CD8-positive, alpha-beta memory T cell (primary cell): ENCODE measurements around the gene THSD7A. TPM values are rescaled to one million over a fixed set of nuclear protein-coding genes. Genes with fewer than 3 reads are reported as not detected.

Source experiments
- CTCF ChIA-PET: fragments of 350-600 bp; sonication (Branson Sonifier 250); formaldehyde crosslinking; loops from one replicate; lab custom pipeline; 2021; ENCODE audit warnings: antibody characterized with exemption; lab: Charles Lee
- POLR2A ChIA-PET: fragments of 350-600 bp; sonication (Branson Sonifier 250); formaldehyde crosslinking; loops from one replicate; lab custom pipeline; 2021; ENCODE audit warnings: antibody characterized with exemption; lab: Charles Lee
- DNase-seq, 5 donors: peaks; one replicate each; pipeline versions ENCODE4 v3.0.0 to v3.0.0-alpha.2; 2020 to 2022; ENCODE audit warnings: mixed read lengths in 1 of 5
- H3K27ac ChIP-seq: one replicate; pipeline ENCODE4 v1.7.0; 2013; ENCODE audit warnings: low read depth, mild to moderate bottlenecking, low read length, moderate library complexity
- H3K27me3 ChIP-seq: 2 replicates; pipeline ENCODE4 v1.7.0; 2013; ENCODE audit warnings: low read length, mild to moderate bottlenecking; ENCODE audit not compliant: insufficient read depth, poor library complexity, severe bottlenecking
- H3K36me3 ChIP-seq: 2 replicates; pipeline ENCODE4 v1.7.0; 2013; ENCODE audit warnings: mild to moderate bottlenecking, low read length, moderate library complexity; ENCODE audit not compliant: insufficient read depth
- H3K4me1 ChIP-seq: 2 replicates; pipeline ENCODE4 v1.7.0; 2013; ENCODE audit warnings: mild to moderate bottlenecking, low read length, moderate library complexity; ENCODE audit not compliant: insufficient read depth
- H3K4me3 ChIP-seq: 2 replicates; pipeline ENCODE4 v1.7.0; 2013; ENCODE audit warnings: mild to moderate bottlenecking, low read length
- H3K9me3 ChIP-seq: 2 replicates; pipeline ENCODE4 v1.7.0; 2013; ENCODE audit warnings: mild to moderate bottlenecking, low read length
- H3K27ac Mint-ChIP-seq, 8 donors: one replicate each; pipeline ENCODE4 v1.8.0; 2020 to 2021; ENCODE audit warnings: mixed read lengths in 8 of 8, mild to moderate bottlenecking in 6 of 8, inconsistent platforms in 3 of 8, moderate library complexity in 3 of 8
- H3K27me3 Mint-ChIP-seq, 2 donors: one replicate each; pipeline ENCODE4 v1.8.0; 2020 to 2021; ENCODE audit warnings: mixed read lengths in 2 of 2, mild to moderate bottlenecking in 1 of 2, moderate library complexity in 1 of 2
- H3K36me3 Mint-ChIP-seq, 3 donors: one replicate each; pipeline ENCODE4 v1.8.0; 2020 to 2021; ENCODE audit warnings: mixed read lengths in 3 of 3, inconsistent platforms in 1 of 3, mild to moderate bottlenecking in 1 of 3
- H3K4me1 Mint-ChIP-seq, 3 donors: one replicate each; pipeline ENCODE4 v1.8.0; 2020 to 2021; ENCODE audit warnings: mixed read lengths in 3 of 3, inconsistent platforms in 1 of 3, mild to moderate bottlenecking in 1 of 3
- H3K4me3 Mint-ChIP-seq, 7 donors: one replicate each; pipeline ENCODE4 v1.8.0; 2020 to 2021; ENCODE audit warnings: mixed read lengths in 7 of 7, mild to moderate bottlenecking in 6 of 7, moderate library complexity in 4 of 7, inconsistent platforms in 2 of 7
- H3K9me3 Mint-ChIP-seq, 5 donors: one replicate each; pipeline ENCODE4 v1.8.0; 2020 to 2022; ENCODE audit warnings: mixed read lengths in 5 of 5, mild to moderate bottlenecking in 3 of 5, moderate library complexity in 2 of 5, inconsistent platforms in 1 of 5
- polyA plus RNA-seq: library from polyadenylated mRNA; unstranded; fragments of 300-500 nt; fragmentation: Illumina TruSeq; gene quantifications from one replicate; pipeline ENCODE4 v1.2.3, GENCODE V29; 2021
- total RNA-seq, 2 experiments: library from RNA; stranded (reverse); gene quantifications; one replicate each; pipeline ENCODE4 v1.2.3, GENCODE V29; 2021

Gene THSD7A
- total and polyA plus RNA-seq, 3 experiments from 2014 or later, result not detected

- Mint-ChIP-seq H3K9me3 (peaks cover 0 to 7% (median 0%) of the 10 kb centered on the region in 5 donors), H3K27me3 (no peaks in the 10 kb centered on the region), H3K27ac (no peak overlapping the region), H3K4me3 (no peak overlapping the region), H3K4me1 (no peaks in the 10 kb centered on the region), H3K36me3 (no peaks in the 10 kb centered on the region)
- H3K27ac ChIP-seq, result no peak overlapping the region
- POLR2A ChIA-PET, result no interaction called here
- no peaks in the 10 kb centered on the region for H3K4me1 ChIP-seq
- H3K27me3 ChIP-seq, result no peaks in the 10 kb centered on the region
- no peak for DNase-seq
- H3K36me3 ChIP-seq, result no peaks in the 10 kb centered on the region
- H3K4me3 ChIP-seq, result no peak overlapping the region
- H3K9me3 ChIP-seq, result no peaks in the 10 kb centered on the region
- CTCF ChIA-PET, result no interaction called here
These were observed 181.5 kb downstream of the THSD7A start for GRCh38 chr7:11650500-11650899.

- Histone ChIP-seq H3K27me3 (no peaks in the 10 kb centered on the region), H3K36me3 (no peaks in the 10 kb centered on the region), H3K9me3 (no peaks in the 10 kb centered on the region), H3K4me3 (no peak overlapping the region), H3K27ac (no peak overlapping the region), H3K4me1 (no peaks in the 10 kb centered on the region)
- Mint-ChIP-seq H3K27ac (no peak overlapping the region), H3K9me3 (peaks cover 0 to 5% (median 0%) of the 10 kb centered on the region in 5 donors), H3K36me3 (no peaks in the 10 kb centered on the region), H3K4me3 (no peak overlapping the region), H3K27me3 (no peaks in the 10 kb centered on the region), H3K4me1 (no peaks in the 10 kb centered on the region)
- POLR2A ChIA-PET, result no interaction called here
- CTCF ChIA-PET, result no interaction called here
- DNase-seq, result no peak
These were observed 182.0 kb downstream of the THSD7A start for GRCh38 chr7:11650030-11650429.

GRCh38 chr7:11648980-11649379 is 183.0 kb downstream of the THSD7A start:
- Histone ChIP-seq H3K4me1 (no peaks in the 10 kb centered on the region), H3K27ac (no peak overlapping the region), H3K27me3 (no peaks in the 10 kb centered on the region), H3K36me3 (no peaks in the 10 kb centered on the region), H3K4me3 (no peak overlapping the region), H3K9me3 (no peaks in the 10 kb centered on the region)
- no peaks in the 10 kb centered on the region for H3K4me1 Mint-ChIP-seq
- no peaks in the 10 kb centered on the region for H3K27me3 Mint-ChIP-seq
- DNase-seq, result no peak
- no peak overlapping the region for H3K4me3 Mint-ChIP-seq
- no peak overlapping the region for H3K27ac Mint-ChIP-seq
- peaks cover 0 to 5% (median 0%) of the 10 kb centered on the region in 5 donors for H3K9me3 Mint-ChIP-seq
- H3K36me3 Mint-ChIP-seq, result no peaks in the 10 kb centered on the region
- CTCF ChIA-PET, result no interaction called here
- POLR2A ChIA-PET, result no interaction called here

GRCh38 chr7:11648101-11648500 is 183.9 kb downstream of the THSD7A start:
- no peaks in the 10 kb centered on the region for H3K4me1 ChIP-seq
- Mint-ChIP-seq H3K27me3 (no peaks in the 10 kb centered on the region), H3K36me3 (no peaks in the 10 kb centered on the region), H3K4me1 (no peaks in the 10 kb centered on the region), H3K4me3 (no peak overlapping the region), H3K9me3 (peaks cover 0 to 5% (median 0%) of the 10 kb centered on the region in 5 donors), H3K27ac (no peak overlapping the region)
- DNase-seq, result no peak
- POLR2A ChIA-PET, result no interaction called here
- CTCF ChIA-PET, result no interaction called here
- no peaks in the 10 kb centered on the region for H3K36me3 ChIP-seq
- no peaks in the 10 kb centered on the region for H3K27me3 ChIP-seq
- H3K27ac ChIP-seq, result no peak overlapping the region
- no peaks in the 10 kb centered on the region for H3K9me3 ChIP-seq
- H3K4me3 ChIP-seq, result no peak overlapping the region

GRCh38 chr7:11642841-11643240 is 189.2 kb downstream of the THSD7A start:
- no peak for DNase-seq
- no peaks in the 10 kb centered on the region for H3K27me3 Mint-ChIP-seq
- no peaks in the 10 kb centered on the region for H3K4me1 Mint-ChIP-seq
- no peaks in the 10 kb centered on the region for H3K9me3 Mint-ChIP-seq
- Histone ChIP-seq H3K27me3 (no peaks in the 10 kb centered on the region), H3K27ac (no peak overlapping the region), H3K9me3 (no peaks in the 10 kb centered on the region), H3K4me1 (no peaks in the 10 kb centered on the region), H3K4me3 (no peak overlapping the region), H3K36me3 (no peaks in the 10 kb centered on the region)
- ChIA-PET POLR2A (no interaction called here), CTCF (no interaction called here)
- no peak overlapping the region for H3K4me3 Mint-ChIP-seq
- H3K27ac Mint-ChIP-seq, result no peak overlapping the region
- H3K36me3 Mint-ChIP-seq, result no peaks in the 10 kb centered on the region

GRCh38 chr7:11642276-11642675 is 189.7 kb downstream of the THSD7A start:
- no peak overlapping the region for H3K4me3 Mint-ChIP-seq
- H3K27ac Mint-ChIP-seq, result no peak overlapping the region
- H3K4me1 Mint-ChIP-seq, result no peaks in the 10 kb centered on the region
- ChIA-PET POLR2A (no interaction called here), CTCF (no interaction called here)
- no peak overlapping the region for H3K27ac ChIP-seq
- H3K4me1 ChIP-seq, result no peaks in the 10 kb centered on the region
- no peaks in the 10 kb centered on the region for H3K27me3 Mint-ChIP-seq
- DNase-seq, result no peak
- no peaks in the 10 kb centered on the region for H3K9me3 Mint-ChIP-seq
- H3K9me3 ChIP-seq, result no peaks in the 10 kb centered on the region
- H3K36me3 Mint-ChIP-seq, result no peaks in the 10 kb centered on the region
- no peaks in the 10 kb centered on the region for H3K27me3 ChIP-seq
- no peaks in the 10 kb centered on the region for H3K36me3 ChIP-seq
- H3K4me3 ChIP-seq, result no peak overlapping the region

- CTCF ChIA-PET, result no interaction called here
- Histone ChIP-seq H3K36me3 (no peaks in the 10 kb centered on the region), H3K4me3 (no peak overlapping the region), H3K4me1 (no peaks in the 10 kb centered on the region), H3K27me3 (no peaks in the 10 kb centered on the region), H3K9me3 (no peaks in the 10 kb centered on the region), H3K27ac (no peak overlapping the region)
- DNase-seq, result no peak
- H3K27me3 Mint-ChIP-seq, result no peaks in the 10 kb centered on the region
- peaks cover 0 to 2% (median 0%) of the 10 kb centered on the region in 5 donors for H3K9me3 Mint-ChIP-seq
- H3K4me1 Mint-ChIP-seq, result no peaks in the 10 kb centered on the region
- POLR2A ChIA-PET, result no interaction called here
- H3K4me3 Mint-ChIP-seq, result no peak overlapping the region
- no peaks in the 10 kb centered on the region for H3K36me3 Mint-ChIP-seq
- no peak overlapping the region for H3K27ac Mint-ChIP-seq
These were observed 193.8 kb downstream of the THSD7A start for GRCh38 chr7:11638011-11638774.

- H3K27ac Mint-ChIP-seq, result no peak overlapping the region
- no peaks in the 10 kb centered on the region for H3K36me3 ChIP-seq
- no peak overlapping the region for H3K4me3 Mint-ChIP-seq
- no peaks in the 10 kb centered on the region for H3K27me3 Mint-ChIP-seq
- no peak for DNase-seq
- H3K9me3 ChIP-seq, result no peaks in the 10 kb centered on the region
- no peaks in the 10 kb centered on the region for H3K36me3 Mint-ChIP-seq
- no peaks in the 10 kb centered on the region for H3K4me1 ChIP-seq
- peaks cover 0 to 6% (median 0%) of the 10 kb centered on the region in 5 donors for H3K9me3 Mint-ChIP-seq
- H3K27me3 ChIP-seq, result no peaks in the 10 kb centered on the region
- no peak overlapping the region for H3K27ac ChIP-seq
- POLR2A ChIA-PET, result no interaction called here
- CTCF ChIA-PET, result no interaction called here
- no peaks in the 10 kb centered on the region for H3K4me1 Mint-ChIP-seq
- no peak overlapping the region for H3K4me3 ChIP-seq
These were observed 195.7 kb downstream of the THSD7A start for GRCh38 chr7:11636274-11636673.
